ENCODE measurements around the gene ADGRG6.

GRCh38 chr6:142413111-142413510 lies 111.3 kb downstream of the ADGRG6 start:
- TF ChIP-seq POLR2A (IDR thresholded peaks at IDR 0.05): no peak
- TF ChIP-seq CTCF (IDR thresholded peaks at IDR 0.05 in 4 of 5, conservative IDR thresholded peaks at IDR 0.05 in 1 of 5): no peak
